Activated CD8-positive, alpha-beta T cell treated with anti-CD3 and anti-CD28 coated beads for 36 hours (primary cell): ENCODE measurements around the gene KRT79. TPM values are rescaled to one million over a fixed set of nuclear protein-coding genes. Genes with fewer than 3 reads are reported as not detected.

Source experiments
- ATAC-seq: fragments of 200-7000 bp; cut with Tn5 transposase; one replicate; pipeline ENCODE4 v1.10.0; 2021; ENCODE audit warnings: mild to moderate bottlenecking, moderate library complexity
- CTCF ChIA-PET: fragments of 350-600 bp; sonication (Branson Sonifier 250); formaldehyde crosslinking; loops from one replicate; lab custom pipeline; 2021; ENCODE audit warnings: antibody characterized with exemption; lab: Charles Lee
- POLR2A ChIA-PET: fragments of 350-600 bp; sonication (Branson Sonifier 250); formaldehyde crosslinking; loops from one replicate; lab custom pipeline; 2021; ENCODE audit warnings: antibody characterized with exemption; lab: Charles Lee
- DNase-seq: peaks from one replicate; pipeline ENCODE4 v3.0.0-alpha.2; 2020
- H3K27ac Mint-ChIP-seq: one replicate; pipeline ENCODE4 v1.8.0; 2021; ENCODE audit warnings: mild to moderate bottlenecking, mixed read lengths
- H3K27me3 Mint-ChIP-seq: one replicate; pipeline ENCODE4 v1.8.0; 2021; ENCODE audit warnings: mixed read lengths
- H3K36me3 Mint-ChIP-seq: one replicate; pipeline ENCODE4 v1.8.0; 2021; ENCODE audit warnings: low read depth, mixed read lengths
- H3K4me1 Mint-ChIP-seq: one replicate; pipeline ENCODE4 v1.8.0; 2021; ENCODE audit warnings: low read depth, mixed read lengths
- H3K4me3 Mint-ChIP-seq: one replicate; pipeline ENCODE4 v1.8.0; 2021; ENCODE audit warnings: mild to moderate bottlenecking, moderate library complexity, mixed read lengths
- H3K9me3 Mint-ChIP-seq: one replicate; pipeline ENCODE4 v1.8.0; 2021; ENCODE audit warnings: mixed read lengths
- intact Hi-C: fragments of 100-400 bp; cut with micrococcal nuclease; formaldehyde crosslinking; loops from one replicate; pipeline ENCODE4 v1.10.0; 2022
- total RNA-seq, 2 experiments: library from RNA; stranded (reverse); gene quantifications; one replicate each; pipeline ENCODE4 v1.2.3, GENCODE V29; 2021
- TF ChIP-seq, protein P1 (sequence below): fragments of 200-600 bp; IDR thresholded peaks from one replicate; pipeline ENCODE4 v1.8.0; 2022; ENCODE audit warnings: antibody characterized with exemption, mild to moderate bottlenecking

Gene KRT79
- total RNA-seq, 2 experiments from 2014 or later = 0.87 to 1.6 TPM

DNA sequence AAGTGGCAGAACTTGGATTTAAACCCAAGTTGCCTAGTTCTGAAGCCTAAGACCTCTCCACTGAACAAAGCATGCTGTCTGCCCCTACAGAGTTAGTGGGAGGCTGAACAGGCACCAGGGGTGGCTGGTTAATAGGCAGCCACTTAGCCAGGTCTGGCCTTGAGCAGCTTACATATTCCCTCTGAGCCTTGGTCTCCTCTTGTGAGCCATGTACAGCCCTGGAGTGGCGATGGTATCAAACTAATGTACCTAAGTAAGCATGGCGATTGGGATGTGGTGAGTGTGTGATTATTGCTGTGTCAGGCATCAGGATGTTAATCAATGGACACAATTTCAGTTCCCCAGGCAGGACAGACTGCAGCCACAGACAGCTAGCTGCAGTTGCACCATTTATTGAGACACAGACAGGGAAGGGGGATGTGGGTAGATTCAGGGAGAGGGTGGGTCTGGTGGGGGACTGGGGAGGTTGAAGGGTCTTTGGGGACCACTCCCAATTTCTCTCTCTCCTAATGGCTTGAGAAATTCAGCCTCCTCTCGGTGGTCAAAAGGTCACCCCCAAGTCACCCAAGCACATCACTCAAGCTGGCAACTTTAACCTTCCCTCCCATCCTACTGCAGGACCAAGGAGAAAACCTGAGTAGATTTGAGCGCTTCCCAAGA lies 12.9 kb downstream of the KRT79 start:
- Mint-ChIP-seq H3K27ac (no peak overlapping the region), H3K4me3 (no peak overlapping the region), H3K4me1 (peaks cover 10% of the 10 kb centered on the region), H3K27me3 (peaks cover 1% of the 10 kb centered on the region), H3K36me3 (no peaks in the 10 kb centered on the region), H3K9me3 (no peaks in the 10 kb centered on the region)
- POLR2A ChIA-PET = no interaction called here
- no peak for DNase-seq
- ATAC-seq = no peak
- intact Hi-C loops = no loop called here
- TF ChIP-seq, protein P1, sequence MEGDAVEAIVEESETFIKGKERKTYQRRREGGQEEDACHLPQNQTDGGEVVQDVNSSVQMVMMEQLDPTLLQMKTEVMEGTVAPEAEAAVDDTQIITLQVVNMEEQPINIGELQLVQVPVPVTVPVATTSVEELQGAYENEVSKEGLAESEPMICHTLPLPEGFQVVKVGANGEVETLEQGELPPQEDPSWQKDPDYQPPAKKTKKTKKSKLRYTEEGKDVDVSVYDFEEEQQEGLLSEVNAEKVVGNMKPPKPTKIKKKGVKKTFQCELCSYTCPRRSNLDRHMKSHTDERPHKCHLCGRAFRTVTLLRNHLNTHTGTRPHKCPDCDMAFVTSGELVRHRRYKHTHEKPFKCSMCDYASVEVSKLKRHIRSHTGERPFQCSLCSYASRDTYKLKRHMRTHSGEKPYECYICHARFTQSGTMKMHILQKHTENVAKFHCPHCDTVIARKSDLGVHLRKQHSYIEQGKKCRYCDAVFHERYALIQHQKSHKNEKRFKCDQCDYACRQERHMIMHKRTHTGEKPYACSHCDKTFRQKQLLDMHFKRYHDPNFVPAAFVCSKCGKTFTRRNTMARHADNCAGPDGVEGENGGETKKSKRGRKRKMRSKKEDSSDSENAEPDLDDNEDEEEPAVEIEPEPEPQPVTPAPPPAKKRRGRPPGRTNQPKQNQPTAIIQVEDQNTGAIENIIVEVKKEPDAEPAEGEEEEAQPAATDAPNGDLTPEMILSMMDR = no peak
- CTCF ChIA-PET = interaction anchor here (1.3 to 1.4 kb wide), 2 partner anchors 59 to 159 kb away, joined by 3 to 4 read pairs; no protein-coding TSS in a partner anchor

DNA sequence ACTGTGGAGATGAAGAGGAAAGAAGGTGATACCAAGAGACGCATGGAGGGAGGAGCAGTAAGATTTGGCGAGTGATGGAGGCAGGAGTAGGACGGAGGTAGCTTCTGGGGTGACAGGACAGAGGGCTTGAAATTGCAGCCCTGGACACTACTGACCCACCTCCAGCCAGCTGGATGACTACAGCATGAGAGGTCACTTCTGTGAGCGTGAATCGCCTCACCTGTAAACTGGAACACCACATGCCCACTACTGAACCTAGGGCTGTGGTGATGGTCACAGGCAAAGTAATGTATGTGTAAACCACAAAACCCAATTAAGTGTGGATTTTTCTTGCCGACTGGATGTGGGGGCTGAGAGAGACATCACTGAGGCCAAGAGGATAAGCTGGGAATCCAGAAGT lies 13.6 kb downstream of the KRT79 start:
- Mint-ChIP-seq H3K27me3 (peaks cover 1% of the 10 kb centered on the region), H3K4me3 (no peak overlapping the region), H3K27ac (no peak overlapping the region), H3K9me3 (no peaks in the 10 kb centered on the region), H3K4me1 (peaks cover 10% of the 10 kb centered on the region), H3K36me3 (no peaks in the 10 kb centered on the region)
- intact Hi-C loops = no loop called here
- ChIA-PET CTCF (interaction anchor here (1.3 to 1.4 kb wide), 2 partner anchors 60 to 160 kb away, joined by 3 to 4 read pairs; no protein-coding TSS in a partner anchor), POLR2A (no interaction called here)
- no peak for ATAC-seq
- DNase-seq = no peak
- TF ChIP-seq, protein P1 = no peak

DNA sequence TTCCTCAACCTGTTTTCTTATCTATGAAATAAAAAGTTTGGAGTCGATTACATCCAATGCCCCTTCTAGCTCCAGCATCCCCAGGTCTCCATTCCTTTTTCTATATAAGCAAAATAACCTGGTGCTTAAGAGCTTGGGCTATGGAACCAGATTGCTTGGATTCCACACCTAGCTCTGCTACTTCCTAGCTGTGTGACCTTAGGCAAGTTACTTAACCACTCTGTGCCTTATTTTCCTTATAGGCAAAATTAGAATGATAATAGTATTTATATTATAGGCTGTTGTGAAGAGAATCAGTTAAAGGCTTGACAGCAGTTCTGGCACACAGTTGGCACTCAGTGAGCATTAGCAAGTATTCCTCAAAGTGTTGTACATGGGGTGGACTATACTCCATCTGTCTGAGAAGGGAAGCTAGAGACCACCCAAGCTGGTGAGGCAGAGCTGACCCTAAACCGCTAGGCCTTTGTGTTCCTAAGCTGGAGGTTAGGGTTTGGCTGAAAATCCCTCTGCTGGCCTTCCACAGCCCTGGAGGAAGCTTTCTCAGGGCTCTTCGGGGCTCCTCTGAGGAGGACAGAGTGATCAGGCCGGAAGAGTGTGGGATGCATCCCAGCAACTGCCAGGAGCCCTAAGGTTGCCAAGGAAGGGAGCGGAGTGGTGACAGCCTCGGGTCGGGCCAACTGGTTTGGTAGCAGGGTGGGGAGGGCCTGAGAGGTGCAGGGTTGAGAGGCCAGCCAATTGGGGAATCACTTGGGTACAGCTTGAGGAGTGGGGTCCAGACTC lies 14.2 kb downstream of the KRT79 start:
- ChIA-PET POLR2A (no interaction called here), CTCF (interaction anchor here (1.0 to 1.4 kb wide), 4 partner anchors 51 to 160 kb away, joined by 3 to 4 read pairs (median 4); no protein-coding TSS in a partner anchor)
- ATAC-seq = no peak
- Mint-ChIP-seq H3K4me3 (no peak overlapping the region), H3K36me3 (no peaks in the 10 kb centered on the region), H3K4me1 (peaks cover 10% of the 10 kb centered on the region), H3K27ac (no peak overlapping the region), H3K27me3 (peaks cover 1% of the 10 kb centered on the region), H3K9me3 (no peaks in the 10 kb centered on the region)
- DNase-seq = no peak
- intact Hi-C loops = no loop called here
- TF ChIP-seq, protein P1 = no peak

DNA sequence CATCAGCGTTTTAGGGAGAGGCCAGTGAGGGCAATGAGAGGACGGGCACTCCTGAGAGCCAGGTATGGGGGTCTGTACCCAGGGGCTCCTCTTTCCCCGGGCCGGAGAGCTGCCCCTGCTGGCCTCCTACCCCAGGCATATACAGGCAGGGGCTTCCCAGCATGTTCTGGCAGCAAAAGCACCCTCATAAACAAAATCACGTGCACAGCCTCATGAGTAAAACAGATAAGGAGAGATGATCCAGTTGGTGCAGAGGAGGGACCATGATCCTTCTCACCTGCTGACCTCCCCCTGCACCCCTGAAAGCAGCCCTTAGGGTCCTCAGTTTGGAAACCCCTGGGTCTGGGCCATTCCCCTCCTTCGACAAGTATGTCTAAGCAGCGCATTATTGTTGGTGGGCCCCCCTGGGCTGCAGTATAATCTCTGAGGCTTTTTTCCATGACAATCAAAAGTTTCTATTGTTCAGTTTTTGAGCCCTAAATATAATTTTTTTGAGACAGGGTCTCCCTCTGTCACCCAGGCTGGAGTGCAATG lies 15.2 kb downstream of the KRT79 start:
- no peaks in the 10 kb centered on the region for H3K9me3 Mint-ChIP-seq
- H3K4me1 Mint-ChIP-seq = peaks cover 10% of the 10 kb centered on the region
- ChIA-PET POLR2A (no interaction called here), CTCF (interaction anchor here (1.0 to 1.4 kb wide), 2 partner anchors 52 to 66 kb away, joined by 3 to 4 read pairs; no protein-coding TSS in a partner anchor)
- H3K4me3 Mint-ChIP-seq = no peak overlapping the region
- H3K27me3 Mint-ChIP-seq = peaks cover 1% of the 10 kb centered on the region
- intact Hi-C loops = no loop called here
- TF ChIP-seq, protein P1 = no peak
- no peak overlapping the region for H3K27ac Mint-ChIP-seq
- H3K36me3 Mint-ChIP-seq = no peaks in the 10 kb centered on the region
- ATAC-seq (no peak), DNase-seq (no peak)
